ENCODE data around the gene SIGLEC1. TPM values are rescaled to one million over a fixed set of nuclear protein-coding genes. Genes with fewer than 3 reads are reported as not detected.

SIGLEC1 gene
- total RNA-seq, 1 experiment from 2014 or later, result not detected

GRCh38 chr20:3707508-3707899, 4.9 kb downstream of the SIGLEC1 start:
- DNase-seq, result no peak
- Histone ChIP-seq H3K9me3 (ENCODE audit: low read length) (no peaks in the 10 kb centered on the region), H3K4me2 (ENCODE audit: low read length) (no peak overlapping the region), H3K4me3 (ENCODE audit: low read length) (no peak overlapping the region), H3F3A (ENCODE audit: low read length, unreplicated experiment) (no peaks in the 10 kb centered on the region), H3K9me2 (replicated peaks; ENCODE audit: low read length) (no peaks in the 10 kb centered on the region), H4K20me1 (ENCODE audit: low read length) (no peaks in the 10 kb centered on the region), H3K9ac (ENCODE audit: low read length) (no peak overlapping the region), H3K27me3 (ENCODE audit: low read length) (no peaks in the 10 kb centered on the region), H3K36me3 (ENCODE audit: low read depth, low read length) (no peaks in the 10 kb centered on the region), H2AFZ (ENCODE audit: low read length) (no peak overlapping the region), H3K4me1 (ENCODE audit: insufficient read depth, low read length) (no peaks in the 10 kb centered on the region), H3K79me2 (ENCODE audit: low read length) (no peaks in the 10 kb centered on the region), H3K27ac (ENCODE audit: low read length) (no peak overlapping the region)
- ATAC-seq, result no peak
- intact Hi-C loops (cut with micrococcal nuclease), result no loop called here
- CTCF ChIA-PET, result no interaction called here
- POLR2A ChIA-PET (ENCODE audit: unreplicated experiment), result no interaction called here
- TF ChIP-seq CTCF (conservative IDR thresholded peaks at IDR 0.05; ENCODE audit: low read depth, low read length), result no peak
- no peak for TF ChIP-seq EZH2phosphoT487 (IDR thresholded peaks at IDR 0.05; ENCODE audit: borderline replicate concordance, low read length)
- no peak for TF ChIP-seq EZH2 (IDR thresholded peaks at IDR 0.05; ENCODE audit: low read length, unreplicated experiment)
- BruUV-seq (replicated peaks), result no TSS peak

- intact Hi-C loops (cut with micrococcal nuclease), result no loop called here
- ATAC-seq (peak; percentile 90), DNase-seq (peak; percentile 46)
- no TSS peak for BruUV-seq (replicated peaks)
- H3K36me3 ChIP-seq (ENCODE audit: low read depth, low read length), result no peaks in the 10 kb centered on the region
- no peaks in the 10 kb centered on the region for H4K20me1 ChIP-seq (ENCODE audit: low read length)
- H3K27ac ChIP-seq (ENCODE audit: low read length), result no peak overlapping the region
- no peak overlapping the region for H3K4me3 ChIP-seq (ENCODE audit: low read length)
- H3K27me3 ChIP-seq (ENCODE audit: low read length), result no peaks in the 10 kb centered on the region
- H3K4me1 ChIP-seq (ENCODE audit: insufficient read depth, low read length), result no peaks in the 10 kb centered on the region
- H3K79me2 ChIP-seq (ENCODE audit: low read length), result no peaks in the 10 kb centered on the region
- no peak overlapping the region for H3K9ac ChIP-seq (ENCODE audit: low read length)
- no peak overlapping the region for H3K4me2 ChIP-seq (ENCODE audit: low read length)
- no peaks in the 10 kb centered on the region for H3F3A ChIP-seq (ENCODE audit: low read length, unreplicated experiment)
- no peaks in the 10 kb centered on the region for H3K9me2 ChIP-seq (replicated peaks; ENCODE audit: low read length)
- no peak overlapping the region for H2AFZ ChIP-seq (ENCODE audit: low read length)
- TF ChIP-seq EZH2 (IDR thresholded peaks at IDR 0.05; ENCODE audit: low read length, unreplicated experiment) (no peak), EZH2phosphoT487 (IDR thresholded peaks at IDR 0.05; ENCODE audit: borderline replicate concordance, low read length) (no peak), CTCF (conservative IDR thresholded peaks at IDR 0.05; ENCODE audit: low read depth, low read length) (no peak)
- CTCF ChIA-PET, result interaction anchor here (0.9 kb wide), 1 partner anchor 31 kb away, joined by 3 read pairs; no protein-coding TSS in a partner anchor
- POLR2A ChIA-PET (ENCODE audit: unreplicated experiment), result no interaction called here
- H3K9me3 ChIP-seq (ENCODE audit: low read length), result no peaks in the 10 kb centered on the region
Observed at GRCh38 chr20:3706774-3707507, 5.5 kb downstream of the SIGLEC1 start.

- TF ChIP-seq EZH2 (IDR thresholded peaks at IDR 0.05; ENCODE audit: low read length, unreplicated experiment) (no peak), EZH2phosphoT487 (IDR thresholded peaks at IDR 0.05; ENCODE audit: borderline replicate concordance, low read length) (no peak), CTCF (conservative IDR thresholded peaks at IDR 0.05; ENCODE audit: low read depth, low read length) (no peak)
- DNase-seq (no peak), ATAC-seq (no peak)
- H3F3A ChIP-seq (ENCODE audit: low read length, unreplicated experiment), result no peaks in the 10 kb centered on the region
- ChIA-PET CTCF (interaction anchor here (0.9 kb wide), 1 partner anchor 30 kb away, joined by 3 read pairs; no protein-coding TSS in a partner anchor), POLR2A (ENCODE audit: unreplicated experiment) (no interaction called here)
- H3K9ac ChIP-seq (ENCODE audit: low read length), result no peak overlapping the region
- H3K9me2 ChIP-seq (replicated peaks; ENCODE audit: low read length), result no peaks in the 10 kb centered on the region
- H2AFZ ChIP-seq (ENCODE audit: low read length), result no peak overlapping the region
- no peaks in the 10 kb centered on the region for H4K20me1 ChIP-seq (ENCODE audit: low read length)
- no peaks in the 10 kb centered on the region for H3K4me1 ChIP-seq (ENCODE audit: insufficient read depth, low read length)
- no peak overlapping the region for H3K27ac ChIP-seq (ENCODE audit: low read length)
- H3K9me3 ChIP-seq (ENCODE audit: low read length), result no peaks in the 10 kb centered on the region
- no TSS peak for BruUV-seq (replicated peaks)
- H3K79me2 ChIP-seq (ENCODE audit: low read length), result no peaks in the 10 kb centered on the region
- no peak overlapping the region for H3K4me3 ChIP-seq (ENCODE audit: low read length)
- no peaks in the 10 kb centered on the region for H3K36me3 ChIP-seq (ENCODE audit: low read depth, low read length)
- intact Hi-C loops (cut with micrococcal nuclease), result no loop called here
- no peaks in the 10 kb centered on the region for H3K27me3 ChIP-seq (ENCODE audit: low read length)
- no peak overlapping the region for H3K4me2 ChIP-seq (ENCODE audit: low read length)
Observed at GRCh38 chr20:3705970-3706739, 6.2 kb downstream of the SIGLEC1 start.
